ENCODE measurements around the gene MRPL49. TPM values are rescaled to one million over a fixed set of nuclear protein-coding genes. Genes with fewer than 3 reads are reported as not detected.
A peak's percentile ranks its signal among the peaks of the same experiment; 100 is the strongest.
"Not testable (repeated sequence)": the region's sequence is repeated elsewhere in the genome, so short reads cannot be mapped to it uniquely, and the experiment has no call there.

Gene MRPL49
- total RNA-seq, 1 donor from 2014 or later = 28.5 TPM

DNA sequence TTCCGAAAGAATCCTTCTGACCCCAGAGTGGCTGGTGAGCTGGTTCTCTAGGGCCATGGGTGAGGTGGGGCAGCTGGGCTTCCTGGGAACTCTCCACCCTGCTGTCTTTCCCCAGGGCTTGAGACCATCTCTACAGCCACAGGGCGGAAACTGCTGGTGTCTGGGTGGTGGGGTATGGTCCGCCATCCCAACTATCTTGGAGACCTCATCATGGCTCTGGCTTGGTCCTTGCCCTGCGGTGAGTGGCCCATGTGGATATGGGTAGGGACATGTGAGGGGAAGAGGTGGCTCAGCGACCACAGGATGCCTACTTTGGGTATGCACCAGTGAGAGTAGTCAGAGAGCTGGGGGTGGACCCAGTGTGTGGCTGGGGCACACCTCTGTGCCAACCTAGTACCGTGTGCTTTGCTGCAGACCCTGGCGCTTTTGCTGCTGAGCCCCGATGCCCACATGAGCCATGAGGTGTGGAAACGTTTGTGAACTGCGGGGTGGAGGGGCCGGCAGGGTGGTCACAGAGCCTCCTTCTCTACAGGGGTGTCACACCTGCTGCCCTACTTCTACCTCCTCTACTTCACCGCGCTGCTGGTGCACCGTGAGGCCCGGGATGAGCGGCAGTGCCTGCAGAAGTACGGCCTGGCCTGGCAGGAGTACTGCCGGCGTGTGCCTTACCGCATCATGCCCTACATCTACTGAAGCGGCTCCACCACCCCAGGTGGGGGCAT, 6.6 kb upstream of the MRPL49 start:
- intact Hi-C loops (cut with DNase I) = loop anchor here (2.0 to 5.0 kb wide), 3 partner anchors 31 to 103 kb away; partner anchors contain the start of genes ARL2, CDCA5, SAC3D1 and ZFPL1
- DNase-seq (ENCODE audit: low spot score) = no peak

DNA sequence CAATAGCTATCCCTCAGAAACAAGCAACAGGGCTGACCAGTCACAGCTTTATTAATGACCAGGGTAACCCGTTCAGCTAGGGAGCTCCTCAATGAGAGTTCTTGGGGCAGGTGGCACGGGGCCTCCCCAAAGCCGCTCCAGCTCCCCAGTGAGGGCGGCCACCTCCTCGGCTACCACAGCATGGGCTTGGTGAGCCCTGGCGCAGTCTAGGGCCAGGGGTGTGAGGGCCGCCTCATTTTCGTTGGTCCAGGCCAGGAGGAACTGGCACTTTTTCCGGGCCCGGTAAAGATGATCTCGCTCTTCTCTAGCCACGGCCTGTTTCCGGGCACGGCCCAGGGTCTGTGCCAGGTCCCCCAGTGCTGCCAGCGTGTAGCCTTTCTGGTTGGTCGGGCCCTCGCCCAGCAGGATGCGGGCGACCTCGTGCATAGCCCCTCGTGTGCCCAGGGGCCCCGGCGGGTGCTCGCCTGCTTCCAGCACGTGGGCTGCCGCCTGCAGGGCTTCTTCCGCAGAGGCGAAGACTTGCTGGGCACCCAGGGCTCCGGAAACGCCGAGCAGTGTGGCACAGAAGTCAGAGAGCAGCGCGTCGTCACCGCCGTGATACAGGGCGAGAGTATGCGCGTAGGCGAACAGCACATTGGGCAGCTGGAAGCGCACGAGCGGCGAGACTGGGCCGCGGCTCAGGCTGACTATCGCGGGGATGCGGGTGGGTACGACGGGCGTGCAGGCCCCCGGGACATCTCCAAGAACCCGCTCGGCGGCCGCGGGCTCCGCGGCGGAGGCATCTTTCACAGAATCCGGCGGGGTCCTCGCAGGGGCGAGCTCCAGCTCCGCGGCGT, 5.5 kb upstream of the MRPL49 start:
- intact Hi-C loops (cut with DNase I) = loop anchor here (2.0 to 5.0 kb wide), 3 partner anchors 32 to 104 kb away; partner anchors contain the start of genes ARL2, CDCA5, SAC3D1 and ZFPL1
- no peak for DNase-seq (ENCODE audit: low spot score)

DNA sequence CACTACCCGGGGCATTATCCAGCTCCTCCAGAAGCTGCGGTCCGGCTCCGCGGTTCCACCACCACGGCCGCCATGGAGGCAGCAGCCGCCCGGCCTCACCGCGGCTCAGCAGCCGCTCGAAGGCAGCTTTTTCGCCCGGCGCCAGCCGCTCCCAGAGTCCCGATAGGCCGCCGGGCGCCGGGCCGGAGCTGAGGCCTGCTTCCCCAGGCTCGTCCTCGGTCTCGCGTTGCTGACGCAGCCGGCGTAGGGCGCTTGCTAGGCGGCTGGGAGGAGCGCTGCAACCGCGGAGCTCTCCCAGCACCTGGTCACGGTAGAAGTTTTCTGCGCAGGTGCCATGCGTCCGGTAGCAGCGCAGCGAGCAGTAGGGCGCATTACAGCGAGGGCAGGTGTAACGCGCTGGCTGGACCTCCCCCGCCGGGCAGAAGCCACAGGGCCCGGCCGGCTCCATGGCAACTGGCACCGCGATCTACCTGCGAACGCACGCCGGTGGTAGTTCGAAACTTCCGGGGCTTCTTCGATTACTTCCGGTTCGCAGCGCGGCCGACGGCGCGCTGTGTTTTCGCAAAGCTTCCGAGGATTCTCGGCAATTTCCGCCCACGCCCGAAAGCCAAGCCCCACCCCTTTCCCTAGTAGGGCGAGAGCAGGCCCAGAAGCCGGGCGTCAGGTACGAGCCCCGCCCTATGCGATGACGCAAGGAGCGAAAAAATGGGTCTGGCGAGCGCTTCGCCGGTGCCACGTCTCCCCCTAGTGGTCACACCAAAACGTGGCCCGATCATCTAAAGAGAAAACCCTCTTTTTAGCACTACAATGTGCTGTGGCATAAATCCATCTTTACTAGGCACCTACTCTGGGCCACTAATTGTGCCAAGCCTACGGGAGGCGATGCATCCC, 4.7 kb upstream of the MRPL49 start, which contains the start of gene ZNHIT2:
ZNHIT2 (minus strand) TSS at position 496 of the 891 bp plus-strand sequence; CDS start at position 448, 48 bp downstream.
- peak; percentile 100 for DNase-seq (ENCODE audit: low spot score)
- intact Hi-C loops (cut with DNase I) = loop anchor here (2.0 to 5.0 kb wide), 4 partner anchors 33 to 269 kb away; partner anchors contain the start of genes ARL2, CDCA5, SAC3D1 and ZFPL1

DNA sequence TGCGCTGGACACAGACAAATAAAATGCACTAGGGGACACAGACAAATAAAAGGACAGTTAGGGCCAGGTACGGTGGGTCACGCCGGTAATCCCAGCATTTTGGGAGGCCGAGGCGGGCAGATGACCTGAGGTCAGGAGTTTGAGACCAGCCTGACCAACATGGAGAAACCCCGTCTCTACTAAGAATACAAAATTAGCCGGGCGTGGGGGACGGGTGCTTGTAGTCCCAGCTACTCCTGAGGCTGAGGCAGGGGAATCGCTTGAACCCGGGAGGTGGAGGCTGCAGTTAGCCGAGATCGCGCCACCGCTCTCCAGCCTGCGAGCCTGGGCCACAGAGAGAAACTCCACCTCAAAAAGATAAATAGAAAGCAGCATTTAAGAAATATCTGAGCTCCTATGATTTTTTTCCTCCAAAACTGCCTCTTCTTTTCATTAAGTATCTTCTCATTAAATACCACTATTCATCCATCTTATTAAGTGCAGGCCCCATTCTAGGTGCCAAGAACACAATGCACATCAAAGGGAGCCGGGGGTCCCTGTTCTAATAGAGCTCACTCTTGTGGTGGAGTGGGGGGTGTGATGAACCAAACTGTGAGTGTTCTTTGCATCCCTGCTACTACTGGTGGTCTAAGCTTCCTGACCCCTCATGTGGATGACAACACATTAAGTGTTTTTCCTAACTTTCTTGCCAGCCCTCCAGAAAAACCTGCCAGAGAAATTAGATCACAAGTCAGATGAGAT, 3.9 kb upstream of the MRPL49 start:
- no peak for DNase-seq (ENCODE audit: low spot score)
- intact Hi-C loops (cut with DNase I) = loop anchor here (2.0 to 5.0 kb wide), 3 partner anchors 76 to 269 kb away; partner anchors contain the start of genes ARL2 and SAC3D1

- intact Hi-C loops (cut with DNase I) = loop anchor here (2.0 to 5.0 kb wide), 3 partner anchors 77 to 270 kb away; partner anchors contain the start of genes ARL2 and SAC3D1
These were observed 3.0 kb upstream of the MRPL49 start for GRCh38 chr11:65118891-65119669.

DNA sequence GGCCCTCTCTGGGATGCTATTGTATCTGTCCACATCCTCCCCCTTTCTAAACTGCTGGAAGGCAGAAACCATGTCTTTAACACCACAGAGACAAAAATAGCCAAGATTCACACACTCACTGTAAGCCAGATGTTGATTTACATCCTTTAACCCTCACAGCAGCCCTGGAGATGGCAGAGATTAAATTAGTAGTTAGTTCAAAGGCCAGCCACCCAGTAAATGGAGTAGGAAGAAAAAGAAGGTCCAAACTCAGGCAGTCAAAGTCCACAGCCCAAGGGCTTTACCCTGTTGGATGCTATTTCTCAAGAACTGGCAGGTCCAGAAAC, 2.5 kb upstream of the MRPL49 start:
- intact Hi-C loops (cut with DNase I) = loop anchor here (2.0 to 5.0 kb wide), 3 partner anchors 77 to 271 kb away; partner anchors contain the start of genes ARL2 and SAC3D1
- no peak for DNase-seq (ENCODE audit: low spot score)

More at GRCh38 chr11:65118891-65119669, 3.0 kb upstream of the MRPL49 start:
- not testable (repeated sequence) for DNase-seq (ENCODE audit: low spot score)

GRCh38 chr11:65120831-65121230, 1.3 kb upstream of the MRPL49 start:
- DNase-seq (ENCODE audit: low spot score) = no peak
- intact Hi-C loops (cut with DNase I) = no loop called here

GRCh38 chr11:65121447-65121864, 665 bp upstream of the MRPL49 start:
- DNase-seq (ENCODE audit: low spot score) = no peak
- intact Hi-C loops (cut with DNase I) = no loop called here

DNA sequence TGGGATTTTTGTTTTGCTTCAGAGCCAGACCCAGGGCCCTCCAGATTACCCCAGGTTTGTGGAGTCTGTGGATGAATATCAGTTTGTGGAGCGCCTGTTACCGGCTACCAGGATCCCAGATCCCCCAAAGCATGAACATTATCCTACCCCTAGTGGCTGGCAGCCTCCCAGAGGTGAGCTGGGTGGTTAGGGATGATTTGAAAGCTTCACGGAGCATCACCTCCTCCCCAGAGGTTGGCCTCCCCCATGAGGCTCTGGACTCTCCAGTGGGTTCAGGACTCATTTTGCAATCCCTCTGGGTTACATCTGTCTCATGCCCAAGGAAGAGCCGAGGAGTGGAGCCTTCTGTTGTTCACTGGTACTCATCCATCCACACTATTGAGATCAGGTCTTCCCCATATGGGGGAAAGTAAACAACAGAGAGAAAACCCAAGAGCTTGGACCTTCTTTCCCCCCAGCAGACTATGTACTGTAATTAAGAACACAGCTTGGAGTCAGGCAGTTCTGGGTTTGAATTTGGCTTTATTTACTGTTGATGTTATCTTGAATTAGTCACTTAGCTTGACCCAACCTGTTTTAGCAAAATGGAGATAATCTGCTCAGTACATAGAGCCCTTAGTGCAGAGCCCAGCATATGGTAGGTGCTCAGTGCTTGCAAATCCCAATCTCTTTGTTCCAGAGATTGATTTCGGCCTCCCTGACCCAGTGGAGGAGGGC, 2.5 kb downstream of the MRPL49 start:
- intact Hi-C loops (cut with DNase I) = no loop called here
- DNase-seq (ENCODE audit: low spot score) = no peak

GRCh38 chr11:65125197-65126056, 3.3 kb downstream of the MRPL49 start:
- intact Hi-C loops (cut with DNase I) = no loop called here
- DNase-seq (ENCODE audit: low spot score) = no peak

- DNase-seq (ENCODE audit: low spot score) = no peak
- intact Hi-C loops (cut with DNase I) = no loop called here
These were observed 4.6 kb downstream of the MRPL49 start for GRCh38 chr11:65126624-65127274.

GRCh38 chr11:65127473-65128181, 5.5 kb downstream of the MRPL49 start:
- intact Hi-C loops (cut with DNase I) = no loop called here
- DNase-seq (ENCODE audit: low spot score) = no peak

DNA sequence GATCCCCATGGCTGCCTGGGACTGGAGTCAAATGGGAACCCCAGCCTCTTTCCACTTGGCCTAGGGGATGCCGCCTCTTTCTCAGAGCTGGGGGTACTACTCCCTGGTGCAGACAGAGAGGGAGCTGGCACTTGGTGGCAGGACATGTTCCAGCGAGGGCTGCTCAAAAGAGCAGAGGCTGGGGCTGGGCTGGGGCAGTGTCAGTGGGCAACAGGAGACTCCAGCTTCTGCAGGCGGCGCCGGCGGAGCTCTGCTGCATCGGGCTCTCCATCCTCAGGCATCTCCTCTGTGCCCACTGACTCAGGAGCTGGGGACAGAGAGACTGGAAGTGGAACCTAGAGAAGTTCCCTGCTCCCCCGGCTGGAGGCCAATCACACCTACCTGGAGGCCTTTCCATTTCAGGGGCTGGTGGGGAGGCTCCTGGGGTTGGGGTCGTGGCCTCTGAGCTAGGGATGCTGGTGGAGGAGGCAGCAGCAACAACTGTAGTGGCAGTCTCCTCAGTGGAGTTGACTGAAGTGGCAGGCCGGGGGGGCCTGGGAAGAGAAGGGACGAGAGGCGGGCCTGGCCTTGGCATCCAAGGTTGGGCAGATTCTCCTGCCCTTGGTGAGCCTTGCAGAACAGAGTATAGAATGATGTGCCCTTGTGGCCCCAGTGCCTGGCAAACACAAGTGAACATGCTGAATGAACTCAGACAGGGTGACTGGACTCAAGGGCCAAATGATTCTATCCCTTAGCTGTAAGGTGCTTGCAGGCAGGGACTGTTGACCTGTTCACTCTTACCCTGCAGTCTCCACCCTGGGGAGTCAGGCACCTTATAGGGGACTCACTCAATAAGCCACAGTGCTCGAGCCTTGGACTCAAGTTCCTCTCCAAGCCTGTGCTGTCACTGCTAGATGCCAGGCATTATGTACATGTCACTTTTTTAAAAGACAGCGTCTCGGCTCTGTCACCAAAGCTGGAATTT, 6.3 kb downstream of the MRPL49 start:
- intact Hi-C loops (cut with DNase I) = no loop called here
- DNase-seq (ENCODE audit: low spot score) = no peak

All from cardiac septum (tissue), 1 donor.